Activated CD4-positive, alpha-beta memory T cell treated with anti-CD3 and anti-CD28 coated beads, Interleukin-2, amount 10 ng/mL, durations not matched to agents 7 days and 5 days (primary cell): ENCODE results near the gene SNX3. TPM values are rescaled to one million over a fixed set of nuclear protein-coding genes. Genes with fewer than 3 reads are reported as not detected.
"Not testable (repeated sequence)": the region's sequence is repeated elsewhere in the genome, so short reads cannot be mapped to it uniquely, and the experiment has no call there.

Experiments used
- CTCF ChIA-PET: fragments of 350-600 bp; sonication (Branson Sonifier 250); formaldehyde crosslinking; loops from one replicate; lab custom pipeline; 2021; ENCODE audit warnings: antibody characterized with exemption, inconsistent platforms; lab: Charles Lee
- POLR2A ChIA-PET: fragments of 350-600 bp; sonication (Branson Sonifier 250); formaldehyde crosslinking; loops from one replicate; lab custom pipeline; 2021; ENCODE audit warnings: antibody characterized with exemption; lab: Charles Lee
- DNase-seq: peaks from one replicate; pipeline ENCODE4 v3.0.0-alpha.2; 2020
- H3K27ac Mint-ChIP-seq: one replicate; pipeline ENCODE4 v1.8.0; 2021; ENCODE audit warnings: mild to moderate bottlenecking, mixed read lengths
- H3K27me3 Mint-ChIP-seq: one replicate; pipeline ENCODE4 v1.8.0; 2021; ENCODE audit warnings: mixed read lengths
- H3K36me3 Mint-ChIP-seq: one replicate; pipeline ENCODE4 v1.8.0; 2021; ENCODE audit warnings: low read depth, mixed read lengths
- H3K4me1 Mint-ChIP-seq: one replicate; pipeline ENCODE4 v1.8.0; 2021; ENCODE audit warnings: mixed read lengths
- H3K4me3 Mint-ChIP-seq: one replicate; pipeline ENCODE4 v1.8.0; 2021; ENCODE audit warnings: mild to moderate bottlenecking, mixed read lengths
- H3K9me3 Mint-ChIP-seq: one replicate; pipeline ENCODE4 v1.8.0; 2021; ENCODE audit warnings: mixed read lengths
- total RNA-seq, 2 experiments: library from RNA; stranded (reverse); gene quantifications; one replicate each; pipeline ENCODE4 v1.2.3, GENCODE V29; 2021

SNX3 gene
- total RNA-seq, 2 experiments from 2014 or later: 85.0 to 86.3 TPM

- H3K27ac Mint-ChIP-seq: no peak overlapping the region
- H3K36me3 Mint-ChIP-seq: peaks cover 17% of the 10 kb centered on the region
Observed at GRCh38 chr6:108254433-108255410, 6.1 kb downstream of the SNX3 start.

DNA sequence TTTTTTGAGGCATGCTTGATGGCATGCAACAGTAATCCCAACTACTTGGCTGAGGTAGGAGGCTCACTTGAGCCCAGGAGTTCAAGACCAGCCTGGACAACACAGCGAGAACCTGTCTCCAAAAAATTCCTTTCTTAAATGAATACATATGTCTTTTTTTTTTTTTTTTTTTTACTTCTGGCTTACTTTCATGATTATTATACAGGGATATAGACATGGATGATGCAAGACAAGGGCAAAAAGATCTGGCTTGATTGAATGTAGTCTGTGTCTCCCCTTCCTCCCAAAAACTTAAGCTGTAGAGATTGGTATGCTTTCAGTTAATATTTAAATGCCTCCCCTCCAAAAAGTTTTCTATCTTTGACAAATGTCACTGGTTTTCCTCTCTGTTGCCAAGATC lies 7.6 kb downstream of the SNX3 start:
- DNase-seq: no peak
- peaks cover 23% of the 10 kb centered on the region for H3K4me1 Mint-ChIP-seq
- no peak overlapping the region for H3K4me3 Mint-ChIP-seq
- CTCF ChIA-PET: no interaction called here
- H3K9me3 Mint-ChIP-seq: no peaks in the 10 kb centered on the region
- POLR2A ChIA-PET: interaction anchor here (1.0 kb wide), 1 partner anchor 42 kb away, joined by 3 read pairs; no protein-coding TSS in a partner anchor
- H3K36me3 Mint-ChIP-seq: peaks cover 18% of the 10 kb centered on the region
- H3K27ac Mint-ChIP-seq: no peak overlapping the region
- H3K27me3 Mint-ChIP-seq: no peaks in the 10 kb centered on the region

More at GRCh38 chr6:108254433-108255410, 6.1 kb downstream of the SNX3 start:
- ChIA-PET POLR2A (interaction anchor here (0.9 to 1.6 kb wide), 3 partner anchors 40 to 54 kb away, joined by 3 to 4 read pairs (median 3); partner anchors contain the start of gene AFG1L), CTCF (interaction anchor here (0.5 kb wide), 1 partner anchor 920 kb away, joined by 3 read pairs; no protein-coding TSS in a partner anchor)
- Mint-ChIP-seq H3K27me3 (no peaks in the 10 kb centered on the region), H3K4me1 (peaks cover 34% of the 10 kb centered on the region), H3K9me3 (no peaks in the 10 kb centered on the region), H3K4me3 (no peak overlapping the region)
- no peak for DNase-seq

DNA sequence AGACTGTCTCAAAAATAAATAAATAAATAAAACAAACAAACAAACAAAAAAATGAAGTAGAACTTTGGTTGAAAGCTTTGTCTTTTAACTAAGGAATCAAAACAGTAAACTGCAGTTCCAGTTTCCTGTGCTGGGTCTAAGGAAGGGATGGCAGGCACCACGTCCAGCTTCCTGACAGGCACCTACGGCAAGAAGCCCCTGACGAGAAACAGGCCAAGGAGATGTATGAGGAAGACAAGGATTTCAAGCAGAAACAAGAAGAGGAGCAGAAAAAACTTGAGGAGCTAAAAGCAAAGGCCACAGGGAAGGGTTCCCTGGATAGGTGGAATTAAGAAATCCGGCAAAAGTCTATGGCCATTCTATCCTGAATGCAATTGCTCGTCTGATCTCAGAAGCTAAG lies 8.8 kb downstream of the SNX3 start:
- Mint-ChIP-seq H3K36me3 (peaks cover 26% of the 10 kb centered on the region), H3K9me3 (peaks cover under 1% of the 10 kb centered on the region), H3K4me1 (peaks cover 25% of the 10 kb centered on the region), H3K27me3 (no peaks in the 10 kb centered on the region), H3K4me3 (no peak overlapping the region), H3K27ac (no peak overlapping the region)
- ChIA-PET POLR2A (interaction anchor here (0.9 to 1.7 kb wide), 2 partner anchors 9 to 44 kb away, joined by 5 read pairs; partner anchors contain the start of gene SNX3), CTCF (interaction anchor here (0.8 kb wide), 1 partner anchor 240 kb away, joined by 3 read pairs; no protein-coding TSS in a partner anchor)
- DNase-seq: no peak

DNA sequence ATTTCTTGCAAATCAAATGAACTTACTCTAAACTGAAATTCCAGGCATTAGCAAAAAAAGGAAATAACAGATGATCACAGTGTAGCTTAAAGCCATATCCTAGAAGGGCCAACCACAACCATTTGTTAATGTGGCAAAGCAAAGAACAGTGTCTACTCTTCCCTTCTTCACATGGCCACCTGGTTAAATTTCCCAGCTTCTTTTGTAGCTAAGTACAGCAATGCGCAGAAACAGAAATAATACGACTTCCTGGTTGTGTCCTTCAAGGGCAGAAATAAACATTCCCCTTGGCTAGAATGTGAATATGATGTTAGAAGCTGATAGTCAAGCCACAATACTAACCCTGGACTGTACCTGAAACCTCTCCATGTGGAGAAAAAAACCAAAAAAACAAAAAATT lies 9.6 kb downstream of the SNX3 start:
- no peak overlapping the region for H3K4me3 Mint-ChIP-seq
- H3K4me1 Mint-ChIP-seq: peaks cover 21% of the 10 kb centered on the region
- no peak overlapping the region for H3K27ac Mint-ChIP-seq
- no peaks in the 10 kb centered on the region for H3K27me3 Mint-ChIP-seq
- ChIA-PET CTCF (interaction anchor here (0.8 to 1.2 kb wide), 3 partner anchors 58 to 242 kb away, joined by 3 read pairs; no protein-coding TSS in a partner anchor), POLR2A (interaction anchor here (0.9 to 1.7 kb wide), 2 partner anchors 10 to 44 kb away, joined by 5 read pairs; partner anchors contain the start of gene SNX3)
- DNase-seq: no peak
- H3K36me3 Mint-ChIP-seq: peaks cover 26% of the 10 kb centered on the region
- H3K9me3 Mint-ChIP-seq: peaks cover 3% of the 10 kb centered on the region

GRCh38 chr6:108250240-108250866 lies 10.5 kb downstream of the SNX3 start:
- ChIA-PET CTCF (interaction anchor here (1.2 kb wide), 1 partner anchor 58 kb away, joined by 3 read pairs; no protein-coding TSS in a partner anchor), POLR2A (no interaction called here)
- Mint-ChIP-seq H3K36me3 (peaks cover 34% of the 10 kb centered on the region), H3K4me3 (no peak overlapping the region), H3K4me1 (peaks cover 21% of the 10 kb centered on the region), H3K27me3 (no peaks in the 10 kb centered on the region), H3K9me3 (peaks cover 6% of the 10 kb centered on the region), H3K27ac (no peak overlapping the region)
- no peak for DNase-seq

DNA sequence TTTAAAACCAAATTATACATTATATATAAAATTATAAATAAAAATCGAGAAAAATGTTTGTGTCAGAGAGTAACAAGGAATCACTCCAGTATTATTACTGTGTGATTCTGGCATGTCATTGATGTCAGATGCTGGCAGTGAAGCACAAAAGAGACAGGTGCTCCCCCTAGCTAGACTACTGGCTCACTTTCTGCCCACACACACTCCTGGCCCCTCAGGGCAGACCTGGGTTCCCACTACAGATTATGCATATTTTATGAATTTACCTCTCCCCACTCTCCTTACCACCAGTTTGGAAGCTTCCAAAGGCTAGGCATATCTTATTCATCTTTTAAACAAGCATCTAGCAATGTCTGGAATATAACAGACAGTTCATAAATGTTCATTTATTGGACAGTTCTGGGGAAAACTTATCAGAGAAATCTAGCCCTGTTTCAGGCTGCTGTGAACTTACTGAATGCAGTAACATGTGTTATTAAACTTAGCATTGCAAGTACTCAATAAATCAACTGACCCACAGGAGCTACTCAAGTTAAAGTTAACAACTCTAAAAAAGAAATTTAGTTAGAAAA lies 12.8 kb downstream of the SNX3 start:
- DNase-seq: no peak
- ChIA-PET CTCF (no interaction called here), POLR2A (no interaction called here)
- H3K4me1 Mint-ChIP-seq: peaks cover 14% of the 10 kb centered on the region
- peaks cover 9% of the 10 kb centered on the region for H3K9me3 Mint-ChIP-seq
- peaks cover 45% of the 10 kb centered on the region for H3K36me3 Mint-ChIP-seq
- no peaks in the 10 kb centered on the region for H3K27me3 Mint-ChIP-seq
- H3K4me3 Mint-ChIP-seq: no peak overlapping the region
- no peak overlapping the region for H3K27ac Mint-ChIP-seq

GRCh38 chr6:108245095-108245494 lies 15.7 kb downstream of the SNX3 start:
- H3K4me3 Mint-ChIP-seq, H3K27ac Mint-ChIP-seq, DNase-seq, H3K27me3 Mint-ChIP-seq, H3K4me1 Mint-ChIP-seq, POLR2A ChIA-PET, CTCF ChIA-PET: not testable (repeated sequence)
- peaks cover 60% of the 10 kb centered on the region for H3K36me3 Mint-ChIP-seq
- H3K9me3 Mint-ChIP-seq: peaks cover 16% of the 10 kb centered on the region

GRCh38 chr6:108243836-108244235 lies 17.0 kb downstream of the SNX3 start:
- peaks cover 16% of the 10 kb centered on the region for H3K9me3 Mint-ChIP-seq
- no peak overlapping the region for H3K4me3 Mint-ChIP-seq
- peaks cover 67% of the 10 kb centered on the region for H3K36me3 Mint-ChIP-seq
- H3K27me3 Mint-ChIP-seq: no peaks in the 10 kb centered on the region
- DNase-seq: no peak
- CTCF ChIA-PET: interaction anchor here (0.9 kb wide), 1 partner anchor 30 kb away, joined by 3 read pairs; no protein-coding TSS in a partner anchor
- H3K27ac Mint-ChIP-seq: no peak overlapping the region
- H3K4me1 Mint-ChIP-seq: peaks cover 10% of the 10 kb centered on the region
- POLR2A ChIA-PET: no interaction called here

DNA sequence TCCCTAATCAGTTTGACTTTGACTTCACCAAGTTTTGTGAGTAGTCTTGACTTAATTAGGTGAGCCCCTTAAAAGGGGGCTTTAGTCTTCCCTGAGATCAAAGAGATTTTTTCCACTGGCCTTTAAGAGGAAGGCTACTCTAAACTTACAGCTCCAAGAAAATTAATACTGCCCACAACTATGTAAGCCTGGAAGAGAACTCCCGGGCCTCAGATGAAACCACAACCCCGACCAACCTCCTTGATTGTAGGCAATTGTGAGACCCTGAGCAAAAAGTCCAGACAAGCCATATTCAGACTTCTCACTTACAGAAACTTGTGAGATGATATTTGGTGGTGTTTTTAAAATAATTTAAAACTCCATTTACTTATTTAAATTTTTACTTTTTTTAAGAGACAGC lies 18.1 kb downstream of the SNX3 start:
- CTCF ChIA-PET: no interaction called here

DNA sequence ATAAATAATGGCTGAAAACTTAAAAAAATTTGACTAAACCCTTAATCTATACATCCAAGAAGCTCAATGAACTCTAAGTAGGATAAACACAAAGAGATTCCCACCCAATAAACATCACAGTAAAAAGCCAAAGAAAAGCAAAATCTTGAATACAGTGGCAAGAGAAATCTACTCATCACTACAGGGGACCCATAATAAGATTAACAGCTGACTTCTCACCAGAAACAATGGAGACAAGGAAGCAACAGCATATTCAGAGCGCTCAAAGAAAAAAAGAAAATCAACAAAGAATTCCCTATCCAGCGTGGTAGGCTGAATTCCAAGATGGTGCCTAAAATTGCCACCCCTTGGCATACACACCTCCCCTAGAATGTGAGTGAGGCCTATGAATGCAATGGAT lies 18.6 kb downstream of the SNX3 start:
- H3K4me3 Mint-ChIP-seq: no peak overlapping the region
- H3K9me3 Mint-ChIP-seq: peaks cover 16% of the 10 kb centered on the region
- no peaks in the 10 kb centered on the region for H3K27me3 Mint-ChIP-seq
- CTCF ChIA-PET: no interaction called here
- no peak overlapping the region for H3K27ac Mint-ChIP-seq
- POLR2A ChIA-PET: interaction anchor here (0.6 to 1.5 kb wide), 2 partner anchors 11 to 18 kb away, joined by 3 read pairs; partner anchors contain the start of gene SNX3
- H3K36me3 Mint-ChIP-seq: peaks cover 68% of the 10 kb centered on the region
- peaks cover 6% of the 10 kb centered on the region for H3K4me1 Mint-ChIP-seq
- no peak for DNase-seq

More for the DNA sequence above, 18.1 kb downstream of the SNX3 start:
- Mint-ChIP-seq H3K4me3 (no peak overlapping the region), H3K9me3 (peaks cover 16% of the 10 kb centered on the region), H3K27ac (no peak overlapping the region), H3K36me3 (peaks cover 68% of the 10 kb centered on the region), H3K27me3 (no peaks in the 10 kb centered on the region), H3K4me1 (peaks cover 6% of the 10 kb centered on the region)
- DNase-seq: no peak
- POLR2A ChIA-PET: interaction anchor here (0.6 to 1.5 kb wide), 2 partner anchors 11 to 18 kb away, joined by 3 read pairs; partner anchors contain the start of gene SNX3

DNA sequence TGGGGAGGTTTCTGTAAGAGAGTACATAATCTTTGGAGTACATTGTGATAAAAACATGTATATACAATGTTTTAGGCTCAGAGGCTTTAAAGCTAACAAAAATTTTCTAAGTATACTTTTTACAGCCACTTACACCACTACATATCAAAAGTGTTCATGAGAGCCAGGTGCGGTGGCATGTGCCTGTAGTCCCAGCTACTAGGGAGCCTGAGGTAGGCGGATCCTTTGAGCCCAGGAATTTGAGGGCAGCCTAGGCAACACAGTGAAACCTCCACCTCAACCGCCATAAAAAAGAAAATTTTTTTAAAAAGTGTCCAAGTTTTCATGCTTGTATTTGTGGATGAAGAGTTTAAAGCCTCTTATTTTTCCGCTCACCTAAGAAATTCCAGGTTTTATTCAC lies 22.5 kb downstream of the SNX3 start:
- ChIA-PET POLR2A (no interaction called here), CTCF (interaction anchor here (0.6 kb wide), 1 partner anchor 21 kb away, joined by 3 read pairs; no protein-coding TSS in a partner anchor)

GRCh38 chr6:108236791-108237190 lies 24.0 kb downstream of the SNX3 start:
- Mint-ChIP-seq H3K9me3 (no peaks in the 10 kb centered on the region), H3K36me3 (peaks cover 42% of the 10 kb centered on the region), H3K27me3 (no peaks in the 10 kb centered on the region), H3K4me3 (no peak overlapping the region), H3K27ac (no peak overlapping the region), H3K4me1 (peaks cover 4% of the 10 kb centered on the region)
- POLR2A ChIA-PET: interaction anchor here (0.6 kb wide), 1 partner anchor 19 kb away, joined by 3 read pairs; no protein-coding TSS in a partner anchor
- CTCF ChIA-PET: no interaction called here
- no peak for DNase-seq

More for the DNA sequence above, 22.5 kb downstream of the SNX3 start:
- DNase-seq: no peak
- Mint-ChIP-seq H3K36me3 (peaks cover 56% of the 10 kb centered on the region), H3K27ac (no peak overlapping the region), H3K9me3 (peaks cover 7% of the 10 kb centered on the region), H3K27me3 (no peaks in the 10 kb centered on the region), H3K4me3 (no peak overlapping the region), H3K4me1 (peaks cover 6% of the 10 kb centered on the region)
